H1 (cell line): ENCODE measurements around the gene CACNG4. TPM values are rescaled to one million over a fixed set of nuclear protein-coding genes. Genes with fewer than 3 reads are reported as not detected.
A peak's percentile ranks its signal among the peaks of the same experiment; 100 is the strongest.

Experiments
- CTCF ChIA-PET: fragments of 300-600 bp; sonication (Branson Sonifier 250); formaldehyde crosslinking; loops from one replicate; lab custom pipeline; 2021; ENCODE audit not compliant: partially characterized antibody; lab: Charles Lee
- POLR2A ChIA-PET: fragments of 300-600 bp; sonication (Branson Sonifier 250); formaldehyde crosslinking; loops from one replicate; lab custom pipeline; 2021; ENCODE audit warnings: inconsistent platforms; ENCODE audit not compliant: partially characterized antibody; lab: Charles Lee
- DNase-seq, 2 experiments: peaks; one replicate each; pipeline versions ENCODE4 v3.0.0 to v3.0.0-alpha.2; 2010 to 2022; ENCODE audit warnings: low spot score in 2 of 2, low read depth in 1 of 2, mixed read lengths in 1 of 2
- FAIRE-seq: peaks from 2 replicates; lab custom pipeline; 2011; peaks lifted over from hg19 to GRCh38; lab: Jason Lieb, UNC
- H2AFZ ChIP-seq: 2 replicates; pipeline ENCODE4 v1.8.1; 2012; ENCODE audit warnings: low read length, inconsistent platforms
- H2AK5ac ChIP-seq: 2 replicates; pipeline ENCODE4 v1.6.1; 2013; ENCODE audit warnings: low read depth, low read length
- H2BK120ac ChIP-seq: replicated peaks from 2 replicates; pipeline ENCODE3; 2013; ENCODE audit warnings: low read depth, low read length, inconsistent platforms
- H2BK12ac ChIP-seq: 2 replicates; pipeline ENCODE4 v1.6.1; 2013; ENCODE audit warnings: low read depth, low read length
- H2BK15ac ChIP-seq: 2 replicates; pipeline ENCODE4 v1.6.1; 2013; ENCODE audit warnings: low read length
- H2BK20ac ChIP-seq: 2 replicates; pipeline ENCODE4 v1.6.1; 2013; ENCODE audit warnings: low read length
- H2BK5ac ChIP-seq: 2 replicates; pipeline ENCODE4 v1.6.1; 2013; ENCODE audit warnings: low read depth, low read length
- H3K14ac ChIP-seq: 2 replicates; pipeline ENCODE4 v1.6.1; 2013; ENCODE audit warnings: inconsistent platforms; ENCODE audit not compliant: insufficient read length
- H3K18ac ChIP-seq: 2 replicates; pipeline ENCODE4 v1.6.1; 2013; ENCODE audit warnings: low read length; ENCODE audit errors: extremely low read depth
- H3K23ac ChIP-seq: 2 replicates; pipeline ENCODE4 v1.6.1; 2013; ENCODE audit warnings: inconsistent platforms; ENCODE audit not compliant: insufficient read length
- H3K23me2 ChIP-seq: 2 replicates; pipeline ENCODE4 v1.6.1; 2013; ENCODE audit warnings: low read depth, low read length
- H3K27ac ChIP-seq: 2 replicates; pipeline ENCODE4 v1.6.1; 2011; ENCODE audit warnings: low read depth, low read length, inconsistent platforms
- H3K27me3 ChIP-seq, 4 experiments: replicated peaks in 1 of 4; 1 replicate in 1 of 4; 2 replicates in 3 of 4; pipeline versions ENCODE4 v1.6.1 to v1.8.1; 2011 to 2013; ENCODE audit warnings: low read length in 3 of 4, mild to moderate bottlenecking in 3 of 4, inconsistent platforms in 2 of 4, mixed read lengths in 2 of 4, moderate library complexity in 1 of 4; ENCODE audit not compliant: control insufficient read depth in 3 of 4, insufficient read depth in 3 of 4; ENCODE audit errors: extremely low read depth in 1 of 4
- H3K36me3 ChIP-seq, 4 experiments: 2 replicates each; pipeline versions ENCODE4 v1.6.1 to v1.8.1; 2011 to 2013; ENCODE audit warnings: mild to moderate bottlenecking in 4 of 4, low read length in 3 of 4, moderate library complexity in 2 of 4, control low read depth in 1 of 4, inconsistent platforms in 1 of 4; ENCODE audit not compliant: insufficient read depth in 4 of 4, control insufficient read depth in 2 of 4
- H3K4ac ChIP-seq: replicated peaks from 2 replicates; pipeline ENCODE3; 2013; ENCODE audit warnings: low read length, low read depth, mixed read lengths, inconsistent platforms; ENCODE audit not compliant: insufficient read length
- H3K4me1 ChIP-seq, 4 experiments: replicated peaks in 1 of 4; 1 replicate in 1 of 4; 2 replicates in 3 of 4; pipeline versions ENCODE4 v1.6.1 to v1.8.1; 2011 to 2013; ENCODE audit warnings: low read length in 3 of 4, inconsistent platforms in 2 of 4, mixed read lengths in 1 of 4; ENCODE audit not compliant: insufficient read depth in 4 of 4, control insufficient read depth in 3 of 4
- H3K4me2 ChIP-seq, 2 experiments: 2 replicates each; pipeline versions ENCODE4 v1.6.1 to v1.8.1; 2011 to 2013; ENCODE audit warnings: low read depth in 2 of 2, low read length in 2 of 2, control low read depth in 1 of 2, inconsistent platforms in 1 of 2, mild to moderate bottlenecking in 1 of 2; ENCODE audit not compliant: insufficient read depth in 1 of 2
- H3K4me3 ChIP-seq, 4 experiments: fragments of 200-600, 300-600 bp in 1 of 4; sonication (generic), shearing (Covaris generic), sonication (Bioruptor Twin) in 1 of 4; 2 replicates each; pipeline versions ENCODE4 v1.5.1 to v1.8.1; 2011 to 2016; ENCODE audit warnings: low read length in 4 of 4, low read depth in 3 of 4, control low read depth in 2 of 4, inconsistent platforms in 2 of 4, mild to moderate bottlenecking in 2 of 4, mixed read lengths in 1 of 4, moderate library complexity in 1 of 4; ENCODE audit not compliant: insufficient read depth in 2 of 4; ENCODE audit errors: extremely low read depth in 1 of 4
- H3K56ac ChIP-seq: replicated peaks from 2 replicates; pipeline ENCODE3; 2013; ENCODE audit warnings: low read depth, mild to moderate bottlenecking, mixed read lengths, low read length, inconsistent platforms; ENCODE audit not compliant: insufficient read length
- H3K79me1 ChIP-seq: 2 replicates; pipeline ENCODE4 v1.6.1; 2013; ENCODE audit warnings: low read depth, low read length, control low read depth
- H3K79me2 ChIP-seq, 2 experiments: 2 replicates each; pipeline versions ENCODE4 v1.6.1 to v1.8.1; 2012 to 2013; ENCODE audit warnings: low read length in 2 of 2, mild to moderate bottlenecking in 2 of 2, inconsistent platforms in 1 of 2; ENCODE audit not compliant: insufficient read depth in 2 of 2, control insufficient read depth in 1 of 2
- H3K9ac ChIP-seq, 4 experiments: replicated peaks in 1 of 4; 1 replicate in 1 of 4; 2 replicates in 3 of 4; pipeline versions ENCODE4 v1.6.1 to v1.8.1; 2011 to 2013; ENCODE audit warnings: low read depth in 3 of 4, low read length in 3 of 4, control low read depth in 2 of 4, mild to moderate bottlenecking in 2 of 4, moderate library complexity in 2 of 4, inconsistent platforms in 1 of 4; ENCODE audit errors: extremely low read depth in 1 of 4
- H3K9me3 ChIP-seq, 2 experiments: 2 replicates each; pipeline versions ENCODE4 v1.6.1 to v1.8.1; 2012 to 2013; ENCODE audit warnings: mild to moderate bottlenecking in 2 of 2, moderate library complexity in 2 of 2, control low read depth in 1 of 2, inconsistent platforms in 1 of 2, low read depth in 1 of 2, low read length in 1 of 2, mixed read lengths in 1 of 2; ENCODE audit not compliant: insufficient read depth in 2 of 2
- H4K20me1 ChIP-seq, 2 experiments: replicated peaks in 1 of 2; 2 replicates each; pipeline versions ENCODE3 to v1.8.1; 2011 to 2013; ENCODE audit warnings: inconsistent platforms in 2 of 2, low read length in 2 of 2, mild to moderate bottlenecking in 1 of 2; ENCODE audit not compliant: insufficient read depth in 2 of 2, control insufficient read depth in 1 of 2
- H4K5ac ChIP-seq: 2 replicates; pipeline ENCODE4 v1.6.1; 2013; ENCODE audit warnings: low read length, low read depth, mixed read lengths, inconsistent platforms; ENCODE audit not compliant: insufficient read length
- H4K8ac ChIP-seq: 2 replicates; pipeline ENCODE4 v1.8.0; 2013; ENCODE audit warnings: mild to moderate bottlenecking, moderate library complexity, low read length, inconsistent platforms; ENCODE audit not compliant: insufficient read depth; ENCODE audit errors: extremely low read depth
- H4K91ac ChIP-seq: replicated peaks from 2 replicates; pipeline ENCODE3; 2013; ENCODE audit warnings: low read length, mixed read lengths, inconsistent platforms; ENCODE audit not compliant: insufficient read length
- HDAC6 ChIP-seq: IDR thresholded peaks from one replicate; pipeline ENCODE4 v1.7.1; 2012; ENCODE audit warnings: low read depth, mild to moderate bottlenecking, inconsistent platforms, low read length, moderate library complexity
- WGBS, 2 experiments: shearing (Covaris generic) in 1 of 2; methylation state at CpG; one replicate each; pipeline versions ENCODE4 v1.1.6 to v1.1.7; 2013 to 2015; ENCODE audit warnings: low lambda C conversion rate in 2 of 2, mixed read lengths in 2 of 2, inconsistent platforms in 1 of 2, low coverage in 1 of 2, missing lambda C conversion rate in 1 of 2; ENCODE audit not compliant: insufficient replicate concordance in 2 of 2, insufficient coverage in 1 of 2, insufficient read length in 1 of 2; ENCODE audit errors: extremely low coverage in 1 of 2, missing lambda C conversion rate in 1 of 2; 5-methylcytosine and 5-hydroxymethylcytosine counted together
- polyA plus RNA-seq, 7 experiments: library from polyadenylated mRNA; depleted of rRNA in 3 of 7; stranded (reverse) in 5 of 7; unstranded in 2 of 7; fragments of >200 nt in 5 of 7; fragments of 200-250 nt in 2 of 7; gene quantifications; 1 replicate in 5 of 7; 2 replicates in 1 of 7; 4 replicates in 1 of 7; pipeline versions ENCODE4 v1.2.1 to v1.2.3, GENCODE V29; 2011 to 2013; ENCODE audit warnings: missing spikeins in 2 of 7, mixed read lengths in 2 of 7
- total RNA-seq: library from RNA; stranded (reverse); fragmentation: NEBNext Ultra II Directional; extraction: Animal tissue kit (Norgen Biotek cat#: 25700); gene quantifications from 2 replicates; pipeline ENCODE4 v1.2.1, GENCODE V29; 2021

Gene CACNG4
- total and polyA plus RNA-seq, 2 of the 8 experiments (the other 6 are each of a cell fraction or from before 2014, with no cell fraction given), result 3.6 to 5.6 TPM

GRCh38 chr17:66954632-66955031 is 9.9 kb upstream of the CACNG4 start:
- TF ChIP-seq HDAC6, result no peak
- H3K27ac ChIP-seq, result no peak overlapping the region
- no peak overlapping the region for H3K4me2 ChIP-seq
- no peak overlapping the region for H3K18ac ChIP-seq
- no peak overlapping the region for H4K91ac ChIP-seq
- peak overlapping the region; percentile 88; the same call in 1 of the 2 replicates for H2BK15ac ChIP-seq
- ChIA-PET CTCF (interaction anchor here (1.1 kb wide), 1 partner anchor 224 kb away, joined by 3 read pairs; no protein-coding TSS in a partner anchor), POLR2A (no interaction called here)
- no peak for FAIRE-seq
- no peak overlapping the region for H4K8ac ChIP-seq
- H2AFZ ChIP-seq, result no peak overlapping the region
- H3K79me1 ChIP-seq, result no peaks in the 10 kb centered on the region
- H2BK20ac ChIP-seq, result no peak overlapping the region
- no peak overlapping the region for H2BK12ac ChIP-seq
- no peak overlapping the region for H3K14ac ChIP-seq
- H3K36me3 ChIP-seq, result no peaks in the 10 kb centered on the region
- no peak overlapping the region for H2BK120ac ChIP-seq
- no peak overlapping the region for H3K9ac ChIP-seq
- H3K23ac ChIP-seq, result no peak overlapping the region
- no peak for DNase-seq
- WGBS, 2 experiments, result 72% methylated on average over 3 of the region's 3 CpGs; no CpG with 5 or more reads in 1 of the 2 experiments
- peaks cover 8 to 18% (median 14%) of the 10 kb centered on the region in 4 experiments for H3K4me1 ChIP-seq
- no peak overlapping the region for H3K4me3 ChIP-seq
- H3K9me3 ChIP-seq, result no peaks in the 10 kb centered on the region
- no peak overlapping the region for H2AK5ac ChIP-seq
- H3K79me2 ChIP-seq, result no peaks in the 10 kb centered on the region
- no peak overlapping the region for H4K5ac ChIP-seq
- no peak overlapping the region for H3K4ac ChIP-seq
- no peak overlapping the region for H2BK5ac ChIP-seq
- H3K23me2 ChIP-seq, result 0 out of 2 replicates have a peak, but pooled peaks cover 3% of the 10 kb centered on the region
- H4K20me1 ChIP-seq, result no peaks in the 10 kb centered on the region
- peaks cover 0 to 2% (median 0%) of the 10 kb centered on the region in 4 experiments; a peak in 2 of 7 replicates for H3K27me3 ChIP-seq
- H3K56ac ChIP-seq, result no peak overlapping the region
